Skeletal muscle tissue (tissue), 4 donors: ENCODE results near the gene PDCL3. TPM values are rescaled to one million over a fixed set of nuclear protein-coding genes. Genes with fewer than 3 reads are reported as not detected.
A peak's percentile ranks its signal among the peaks of the same experiment; 100 is the strongest.

ENCODE experiments used
- H3K27ac ChIP-seq: one replicate; pipeline ENCODE4 v1.7.0; 2013; ENCODE audit warnings: mild to moderate bottlenecking, low read depth, low read length, inconsistent platforms
- H3K27me3 ChIP-seq, 3 donors: one replicate each; pipeline ENCODE4 v1.7.0; 2013; ENCODE audit warnings: low read length in 3 of 3; ENCODE audit not compliant: control insufficient read depth in 3 of 3, insufficient read depth in 3 of 3
- H3K36me3 ChIP-seq, 3 donors: one replicate each; pipeline ENCODE4 v1.7.0; 2013; ENCODE audit warnings: low read length in 3 of 3; ENCODE audit not compliant: control insufficient read depth in 3 of 3, insufficient read depth in 3 of 3
- H3K4me1 ChIP-seq, 3 donors: one replicate each; pipeline ENCODE4 v1.7.0; 2013; ENCODE audit warnings: low read length in 3 of 3, mild to moderate bottlenecking in 3 of 3; ENCODE audit not compliant: control insufficient read depth in 3 of 3, insufficient read depth in 3 of 3
- H3K4me3 ChIP-seq, 3 donors: one replicate each; pipeline ENCODE4 v1.7.0; 2013; ENCODE audit warnings: low read length in 3 of 3
- H3K9ac ChIP-seq, 3 donors: one replicate each; pipeline ENCODE4 v1.7.0; 2013; ENCODE audit warnings: low read length in 3 of 3, mild to moderate bottlenecking in 3 of 3, moderate library complexity in 2 of 3, low read depth in 1 of 3
- H3K9me3 ChIP-seq, 3 donors: one replicate each; pipeline ENCODE4 v1.7.0; 2013; ENCODE audit warnings: low read length in 3 of 3; ENCODE audit not compliant: control insufficient read depth in 3 of 3
- total RNA-seq: library from RNA; depleted of rRNA; stranded (reverse); fragments of >200 nt; gene quantifications from one replicate; pipeline ENCODE4 v1.2.3, GENCODE V29; 2014
- donor health status: Osteomylitis.

The PDCL3 gene
- total RNA-seq, 1 donor from 2014 or later = 15.7 TPM

GRCh38 chr2:100581277-100581612, 18.5 kb downstream of the PDCL3 start:
- H3K36me3 ChIP-seq = peaks cover 0 to 10% (median under 1%) of the 10 kb centered on the region in 3 donors
- H3K9ac ChIP-seq = no peak overlapping the region
- no peak overlapping the region for H3K4me3 ChIP-seq
- H3K9me3 ChIP-seq = no peaks in the 10 kb centered on the region
- no peaks in the 10 kb centered on the region for H3K4me1 ChIP-seq
- H3K27ac ChIP-seq = no peak overlapping the region
- H3K27me3 ChIP-seq = no peaks in the 10 kb centered on the region

DNA sequence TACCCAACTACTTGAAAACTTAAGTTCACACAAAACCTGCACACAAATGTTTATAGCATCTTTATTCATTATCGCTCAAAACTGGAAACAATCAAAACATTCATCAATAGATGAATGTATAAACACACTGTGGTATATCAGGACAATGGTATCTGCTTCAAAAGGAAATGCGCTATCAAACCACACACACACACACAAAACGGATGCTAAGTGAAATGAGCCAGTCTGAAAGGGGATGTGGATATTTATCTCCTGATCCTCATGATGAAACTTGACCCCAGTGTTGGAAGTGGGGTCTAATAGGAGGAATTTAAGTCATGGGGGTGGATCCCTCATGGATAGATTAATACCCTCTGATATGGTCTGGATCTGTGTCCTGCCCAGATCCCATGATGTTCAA, 22.0 kb downstream of the PDCL3 start:
- Histone ChIP-seq H3K9ac (no peak overlapping the region), H3K36me3 (no peaks in the 10 kb centered on the region), H3K9me3 (no peaks in the 10 kb centered on the region), H3K27me3 (no peaks in the 10 kb centered on the region), H3K4me3 (no peak overlapping the region), H3K27ac (no peak overlapping the region), H3K4me1 (no peaks in the 10 kb centered on the region)

- Histone ChIP-seq H3K27ac (no peak overlapping the region), H3K9ac (no peak overlapping the region), H3K36me3 (no peaks in the 10 kb centered on the region)
These were observed 25.4 kb downstream of the PDCL3 start for GRCh38 chr2:100588071-100588786.

GRCh38 chr2:100589527-100589926, 26.7 kb downstream of the PDCL3 start:
- no peaks in the 10 kb centered on the region for H3K4me1 ChIP-seq
- no peaks in the 10 kb centered on the region for H3K36me3 ChIP-seq
- no peak overlapping the region for H3K27ac ChIP-seq
- no peak overlapping the region for H3K9ac ChIP-seq
- H3K4me3 ChIP-seq = no peak overlapping the region
- no peaks in the 10 kb centered on the region for H3K27me3 ChIP-seq
- H3K9me3 ChIP-seq = no peaks in the 10 kb centered on the region

More at GRCh38 chr2:100588071-100588786, 25.4 kb downstream of the PDCL3 start:
- no peaks in the 10 kb centered on the region for H3K4me1 ChIP-seq
- no peak overlapping the region for H3K4me3 ChIP-seq
- H3K27me3 ChIP-seq = no peaks in the 10 kb centered on the region
- no peaks in the 10 kb centered on the region for H3K9me3 ChIP-seq

DNA sequence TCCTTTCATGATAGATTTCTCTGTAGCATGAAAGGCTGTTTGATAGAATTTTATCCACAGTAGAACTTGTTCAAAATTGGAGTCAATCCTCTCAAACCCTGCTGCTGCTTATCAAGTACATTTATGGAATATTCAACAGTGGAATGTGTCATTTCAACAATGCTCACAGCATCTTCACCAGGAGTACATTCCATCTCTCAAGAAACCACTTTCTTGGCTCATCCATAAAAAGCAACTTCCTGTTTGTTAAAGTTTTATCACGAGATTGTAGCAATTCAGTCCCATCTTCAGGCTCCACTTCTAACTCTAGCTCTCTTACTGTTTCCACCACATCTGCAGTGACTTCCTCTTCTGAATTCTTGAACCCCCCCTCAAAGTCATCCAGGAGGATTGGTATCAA, 29.4 kb downstream of the PDCL3 start:
- Histone ChIP-seq H3K27me3 (no peaks in the 10 kb centered on the region), H3K27ac (no peak overlapping the region), H3K36me3 (no peaks in the 10 kb centered on the region), H3K9ac (no peak overlapping the region), H3K9me3 (no peaks in the 10 kb centered on the region), H3K4me3 (no peak overlapping the region), H3K4me1 (no peaks in the 10 kb centered on the region)

- no peaks in the 10 kb centered on the region for H3K9me3 ChIP-seq
- no peaks in the 10 kb centered on the region for H3K27me3 ChIP-seq
- H3K4me1 ChIP-seq = no peaks in the 10 kb centered on the region
- H3K9ac ChIP-seq = no peak overlapping the region
- no peak overlapping the region for H3K27ac ChIP-seq
- H3K36me3 ChIP-seq = no peaks in the 10 kb centered on the region
- no peak overlapping the region for H3K4me3 ChIP-seq
These were observed 33.7 kb downstream of the PDCL3 start for GRCh38 chr2:100596465-100596864.

- Histone ChIP-seq H3K9me3 (no peaks in the 10 kb centered on the region), H3K36me3 (no peaks in the 10 kb centered on the region), H3K4me1 (peaks cover 9 to 14% (median 12%) of the 10 kb centered on the region in 3 donors), H3K27ac (no peak overlapping the region), H3K4me3 (no peak overlapping the region), H3K9ac (no peak overlapping the region), H3K27me3 (no peaks in the 10 kb centered on the region)
These were observed 36.8 kb downstream of the PDCL3 start for GRCh38 chr2:100599566-100599965.

DNA sequence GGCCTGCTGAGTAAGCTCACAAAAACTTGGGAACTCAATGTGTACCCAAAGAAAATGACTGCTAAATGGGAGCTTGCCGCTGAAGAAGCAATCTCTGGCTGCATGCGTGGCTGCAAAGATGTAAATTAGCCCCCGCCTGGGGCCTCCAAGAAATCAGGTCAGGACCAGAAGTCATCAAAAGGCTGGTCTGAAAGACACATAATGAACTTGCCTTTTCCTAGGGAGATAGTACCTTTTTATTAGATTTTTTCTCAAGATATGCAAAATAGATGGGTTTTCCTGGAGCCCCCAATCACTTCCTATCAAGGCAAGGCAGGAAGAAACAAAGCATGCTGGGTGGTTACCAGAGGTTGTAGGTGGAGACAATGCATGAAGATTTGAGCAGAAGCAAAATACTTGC, 38.9 kb downstream of the PDCL3 start:
- H3K9me3 ChIP-seq = no peaks in the 10 kb centered on the region
- no peaks in the 10 kb centered on the region for H3K36me3 ChIP-seq
- no peaks in the 10 kb centered on the region for H3K27me3 ChIP-seq
- H3K9ac ChIP-seq = no peak overlapping the region
- H3K4me1 ChIP-seq = peaks cover 9 to 14% (median 12%) of the 10 kb centered on the region in 3 donors
- H3K4me3 ChIP-seq = no peak overlapping the region
- H3K27ac ChIP-seq = no peak overlapping the region

GRCh38 chr2:100603414-100603813, 40.6 kb downstream of the PDCL3 start:
- Histone ChIP-seq H3K4me3 (peak overlapping the region in 2 of 3 donors; percentile 20 to 29), H3K36me3 (no peaks in the 10 kb centered on the region), H3K9me3 (no peaks in the 10 kb centered on the region), H3K9ac (peak overlapping the region in 1 of 3 donors; percentile 33), H3K27me3 (no peaks in the 10 kb centered on the region), H3K27ac (peak overlapping the region; percentile 51), H3K4me1 (peaks cover 9 to 14% (median 12%) of the 10 kb centered on the region in 3 donors)

- Histone ChIP-seq H3K4me1 (peaks cover 9 to 14% (median 12%) of the 10 kb centered on the region in 3 donors), H3K9ac (peak overlapping the region in 2 of 3 donors; percentile 21 to 33), H3K27ac (peak overlapping the region; percentile 51), H3K27me3 (no peaks in the 10 kb centered on the region), H3K4me3 (peak overlapping the region in 1 of 3 donors; percentile 29), H3K36me3 (no peaks in the 10 kb centered on the region), H3K9me3 (no peaks in the 10 kb centered on the region)
These were observed 41.3 kb downstream of the PDCL3 start for GRCh38 chr2:100603948-100604633.
